BLaER1 treated with 17β-estradiol and CSF1 and Interleukin-3, amounts not matched to agents 10 nM and 100 nM (cell line): ENCODE data around the gene CACNG4.
"Not testable (repeated sequence)": the region's sequence is repeated elsewhere in the genome, so short reads cannot be mapped to it uniquely, and the experiment has no call there.

Experiments used
- H3K27ac ChIP-seq, 11 experiments: shearing (Covaris generic); formaldehyde crosslinking; 2 replicates each; pipeline ENCODE4 v1.8.1; 2022
- H3K27me3 ChIP-seq, 11 experiments: shearing (Covaris generic); formaldehyde crosslinking; 2 replicates each; pipeline ENCODE4 v1.8.1; 2022
- H3K36me3 ChIP-seq, 11 experiments: shearing (Covaris generic); formaldehyde crosslinking; 2 replicates each; pipeline ENCODE4 v1.8.1; 2022
- H3K4me1 ChIP-seq, 10 experiments: shearing (Covaris generic); formaldehyde crosslinking; 2 replicates each; pipeline ENCODE4 v1.8.1; 2022
- H3K4me2 ChIP-seq, 11 experiments: shearing (Covaris generic); formaldehyde crosslinking; 2 replicates each; pipeline ENCODE4 v1.8.1; 2022
- H3K4me3 ChIP-seq, 10 experiments: shearing (Covaris generic); formaldehyde crosslinking; 2 replicates each; pipeline ENCODE4 v1.8.1; 2022
- H3K9ac ChIP-seq, 11 experiments: shearing (Covaris generic); formaldehyde crosslinking; 2 replicates each; pipeline ENCODE4 v1.8.1; 2022
- H3K9me3 ChIP-seq, 11 experiments: shearing (Covaris generic); formaldehyde crosslinking; replicated peaks in 1 of 11; 2 replicates each; pipeline ENCODE4 v1.8.1; 2022
- H4K20me1 ChIP-seq, 11 experiments: shearing (Covaris generic); formaldehyde crosslinking; 2 replicates each; pipeline ENCODE4 v1.8.1; 2022
- Cebpa-rat ChIP-seq, 11 experiments: shearing (Covaris generic); IDR thresholded peaks; 2 replicates each; pipeline ENCODE4 v1.8.1; 2022

CACNG4 gene

GRCh38 chr17:66971264-66971663 is 6.8 kb downstream of the CACNG4 start:
- Histone ChIP-seq H3K27me3 (peaks cover 18 to 28% (median 20%) of the 10 kb centered on the region in 11 experiments), H3K9ac (no peak overlapping the region), H3K4me3 (no peak overlapping the region), H3K4me1 (peaks cover 1 to 55% (median 29%) of the 10 kb centered on the region in 10 experiments; a peak in 19 of 20 replicates), H3K36me3 (no peaks in the 10 kb centered on the region), H4K20me1 (peaks cover 0 to 18% (median 8%) of the 10 kb centered on the region in 11 experiments; a peak in 11 of 22 replicates), H3K4me2 (no peak overlapping the region), H3K9me3 (no peaks in the 10 kb centered on the region), H3K27ac (no peak overlapping the region)
- TF ChIP-seq Cebpa-rat (IDR thresholded peaks at IDR 0.05): no peak

DNA sequence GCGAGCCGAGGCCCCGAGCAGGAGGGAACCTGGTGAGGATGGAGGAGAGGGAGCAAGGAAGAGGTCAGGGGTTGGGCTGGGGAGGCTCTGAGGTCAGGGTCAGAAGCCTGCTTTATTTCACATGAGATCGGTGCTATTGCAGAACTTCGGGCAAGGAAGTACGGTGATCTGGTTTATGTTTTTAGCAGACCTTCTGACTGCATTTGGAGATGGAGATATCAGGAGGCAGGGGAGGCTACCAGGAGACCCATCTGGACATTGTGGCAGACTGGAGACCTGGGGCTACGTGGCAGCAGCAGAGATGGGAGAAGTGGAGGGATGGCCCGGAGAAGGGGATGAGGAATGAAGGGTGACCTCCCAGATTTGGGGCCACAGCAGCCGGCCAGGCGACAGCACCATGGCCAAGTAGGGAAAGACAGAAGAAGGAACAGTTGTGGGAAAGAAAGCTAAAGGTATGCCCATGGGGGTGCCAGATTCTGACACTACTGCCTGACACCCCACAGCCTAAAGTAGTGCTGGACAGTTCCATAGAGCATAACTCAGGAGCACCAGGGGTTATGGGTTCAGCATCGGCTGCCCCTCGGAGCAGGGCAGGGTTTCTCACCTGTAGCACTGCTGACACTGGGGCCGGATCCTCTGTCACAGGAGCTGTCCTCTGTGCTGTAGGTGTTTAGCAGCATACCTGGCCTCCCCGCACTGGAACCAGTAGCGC is 7.4 kb downstream of the CACNG4 start:
- no peaks in the 10 kb centered on the region for H3K36me3 ChIP-seq
- peaks cover 0 to 11% (median 4%) of the 10 kb centered on the region in 11 experiments; a peak in 8 of 22 replicates for H4K20me1 ChIP-seq
- H3K4me1 ChIP-seq: peaks cover 0 to 52% (median 30%) of the 10 kb centered on the region in 10 experiments; a peak in 15 of 20 replicates
- H3K27ac ChIP-seq: no peak overlapping the region
- no peak overlapping the region for H3K9ac ChIP-seq
- H3K4me2 ChIP-seq: no peak overlapping the region
- peaks cover 12 to 22% (median 13%) of the 10 kb centered on the region in 11 experiments for H3K27me3 ChIP-seq
- H3K9me3 ChIP-seq: no peaks in the 10 kb centered on the region
- no peak for TF ChIP-seq Cebpa-rat (IDR thresholded peaks at IDR 0.05)
- H3K4me3 ChIP-seq: no peak overlapping the region

GRCh38 chr17:66972442-66972830 is 7.9 kb downstream of the CACNG4 start:
- H3K9me3 ChIP-seq, H4K20me1 ChIP-seq, H3K36me3 ChIP-seq, H3K4me3 ChIP-seq, H3K9ac ChIP-seq, H3K4me2 ChIP-seq, H3K27ac ChIP-seq: not testable (repeated sequence)
- Histone ChIP-seq H3K4me1 (peaks cover 0 to 57% (median 32%) of the 10 kb centered on the region in 10 experiments; a peak in 15 of 20 replicates), H3K27me3 (peaks cover 6 to 16% (median 8%) of the 10 kb centered on the region in 11 experiments)

DNA sequence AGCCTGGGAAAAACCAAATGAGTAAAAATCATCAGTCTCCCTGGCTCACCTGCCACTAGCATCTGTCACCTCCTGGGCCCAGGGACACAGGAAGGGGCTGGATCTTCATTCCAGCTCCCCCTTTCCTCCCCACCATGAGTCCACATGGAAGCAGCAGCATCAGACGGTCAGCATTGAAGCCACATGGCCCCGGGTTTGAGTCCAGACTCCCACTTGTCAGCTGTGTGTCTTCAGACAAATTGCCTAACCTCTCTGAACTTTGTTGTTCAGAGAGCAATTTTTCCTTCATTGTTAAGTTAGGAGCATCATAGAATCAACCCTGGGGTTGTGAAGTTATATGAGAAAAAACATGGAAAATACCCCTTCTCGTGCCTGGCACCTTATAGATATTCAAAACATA is 10.7 kb downstream of the CACNG4 start:
- H3K27ac ChIP-seq: no peak overlapping the region
- H3K36me3 ChIP-seq: no peaks in the 10 kb centered on the region
- TF ChIP-seq Cebpa-rat (IDR thresholded peaks at IDR 0.05): no peak
- H3K4me2 ChIP-seq: no peak overlapping the region
- peaks cover 14 to 63% (median 39%) of the 10 kb centered on the region in 10 experiments for H3K4me1 ChIP-seq
- peaks cover 0 to 12% (median 0%) of the 10 kb centered on the region in 11 experiments; a peak in 2 of 22 replicates for H3K27me3 ChIP-seq
- H3K9ac ChIP-seq: no peak overlapping the region
- no peaks in the 10 kb centered on the region for H4K20me1 ChIP-seq
- no peaks in the 10 kb centered on the region for H3K9me3 ChIP-seq
- no peak overlapping the region for H3K4me3 ChIP-seq

GRCh38 chr17:66975614-66976378 is 11.3 kb downstream of the CACNG4 start:
- no peak for TF ChIP-seq Cebpa-rat (IDR thresholded peaks at IDR 0.05)
- Histone ChIP-seq H3K36me3 (no peaks in the 10 kb centered on the region), H3K9me3 (no peaks in the 10 kb centered on the region), H3K9ac (no peak overlapping the region), H3K4me1 (peaks cover 14 to 59% (median 36%) of the 10 kb centered on the region in 10 experiments), H3K4me3 (no peak overlapping the region), H3K27me3 (peaks cover 0 to 12% (median 0%) of the 10 kb centered on the region in 11 experiments; a peak in 2 of 22 replicates), H4K20me1 (no peaks in the 10 kb centered on the region), H3K4me2 (no peak overlapping the region; a peak in 1 of 22 replicates), H3K27ac (no peak overlapping the region)

- no peak overlapping the region for H3K9ac ChIP-seq
- no peak overlapping the region for H3K4me3 ChIP-seq
Measured at GRCh38 chr17:66976379-66976663, 11.8 kb downstream of the CACNG4 start.

GRCh38 chr17:66976781-66977201 is 12.3 kb downstream of the CACNG4 start:
- no peak overlapping the region for H3K9ac ChIP-seq
- peaks cover 0 to 12% (median 0%) of the 10 kb centered on the region in 11 experiments; a peak in 2 of 22 replicates for H3K27me3 ChIP-seq
- H3K4me2 ChIP-seq: peak overlapping the region in 8 of 11 experiments; percentile 1 to 82 (median 48); a peak in 12 of 22 replicates
- no peak overlapping the region for H3K27ac ChIP-seq
- no peaks in the 10 kb centered on the region for H4K20me1 ChIP-seq
- no peak overlapping the region for H3K4me3 ChIP-seq
- no peaks in the 10 kb centered on the region for H3K36me3 ChIP-seq
- peaks cover 0 to under 1% (median 0%) of the 10 kb centered on the region in 11 experiments; a peak in 2 of 22 replicates for H3K9me3 ChIP-seq
- peaks cover 14 to 55% (median 36%) of the 10 kb centered on the region in 10 experiments for H3K4me1 ChIP-seq
- no peak for TF ChIP-seq Cebpa-rat (IDR thresholded peaks at IDR 0.05)

More at GRCh38 chr17:66976379-66976663, 11.8 kb downstream of the CACNG4 start:
- Histone ChIP-seq H3K27me3 (peaks cover 0 to 12% (median 0%) of the 10 kb centered on the region in 11 experiments; a peak in 2 of 22 replicates), H3K4me1 (peaks cover 14 to 55% (median 36%) of the 10 kb centered on the region in 10 experiments), H3K4me2 (peak overlapping the region in 4 of 11 experiments; percentile 1 to 82 (median 54); a peak in 3 of 22 replicates), H3K27ac (no peak overlapping the region), H3K36me3 (no peaks in the 10 kb centered on the region), H4K20me1 (no peaks in the 10 kb centered on the region), H3K9me3 (no peaks in the 10 kb centered on the region)
- no peak for TF ChIP-seq Cebpa-rat (IDR thresholded peaks at IDR 0.05)

DNA sequence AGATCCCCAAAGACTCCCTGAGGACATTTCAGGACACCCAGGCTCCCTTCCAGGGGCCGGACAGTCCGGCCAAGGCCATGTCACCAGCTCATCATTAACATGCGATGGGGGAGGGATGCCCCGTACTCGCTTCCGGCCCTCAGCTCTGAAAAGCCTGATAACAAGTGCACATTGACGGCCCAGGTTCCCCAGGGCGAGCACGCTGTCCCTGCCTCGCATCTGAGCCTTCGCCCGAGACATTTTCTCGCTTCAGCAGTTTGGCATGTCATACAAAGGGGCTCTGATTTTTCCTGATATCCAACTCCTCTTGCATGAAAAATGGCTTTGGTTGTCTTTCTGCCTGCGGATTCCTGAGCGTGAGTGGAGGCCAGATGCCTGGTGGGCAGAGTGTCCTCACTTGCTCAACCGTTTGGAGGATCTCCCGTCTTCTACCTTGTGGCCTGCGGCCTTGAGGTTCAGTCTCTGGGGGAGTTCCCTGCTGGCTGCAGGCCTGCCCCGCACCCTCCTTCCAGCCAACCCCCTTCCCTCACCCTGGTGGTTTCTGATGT is 14.1 kb downstream of the CACNG4 start:
- H3K4me2 ChIP-seq: peak overlapping the region; percentile 50 to 83 (median 74)
- H3K27ac ChIP-seq: peak overlapping the region in 2 of 11 experiments; percentile 24 to 31; a peak in 3 of 22 replicates
- no peaks in the 10 kb centered on the region for H3K36me3 ChIP-seq
- H4K20me1 ChIP-seq: no peaks in the 10 kb centered on the region
- H3K9me3 ChIP-seq: peaks cover 0 to 9% (median 4%) of the 10 kb centered on the region in 11 experiments; a peak in 3 of 22 replicates
- peak overlapping the region in 2 of 11 experiments; percentile 12 to 35; a peak in 3 of 22 replicates for H3K9ac ChIP-seq
- TF ChIP-seq Cebpa-rat (IDR thresholded peaks at IDR 0.05): no peak
- H3K4me1 ChIP-seq: peaks cover 22 to 62% (median 42%) of the 10 kb centered on the region in 10 experiments
- peaks cover 0 to 12% (median 0%) of the 10 kb centered on the region in 11 experiments; a peak in 2 of 22 replicates for H3K27me3 ChIP-seq
- no peak overlapping the region for H3K4me3 ChIP-seq

- peaks cover 0 to 9% (median 4%) of the 10 kb centered on the region in 11 experiments; a peak in 3 of 22 replicates for H3K9me3 ChIP-seq
- H3K4me3 ChIP-seq: no peak overlapping the region
- H3K27ac ChIP-seq: no peak overlapping the region
- H4K20me1 ChIP-seq: no peaks in the 10 kb centered on the region
- no peak overlapping the region for H3K9ac ChIP-seq
- peaks cover 43 to 76% (median 60%) of the 10 kb centered on the region in 10 experiments for H3K4me1 ChIP-seq
- no peaks in the 10 kb centered on the region for H3K36me3 ChIP-seq
- H3K27me3 ChIP-seq: peaks cover 0 to 12% (median 0%) of the 10 kb centered on the region in 11 experiments; a peak in 1 of 22 replicates
- TF ChIP-seq Cebpa-rat (IDR thresholded peaks at IDR 0.05): no peak
- no peak overlapping the region for H3K4me2 ChIP-seq
Measured at GRCh38 chr17:66980896-66981295, 16.4 kb downstream of the CACNG4 start.
